Panc1 (cell line): ENCODE measurements around the gene CD55.

Experiments
- SIN3A ChIP-seq: IDR thresholded peaks from 2 replicates; pipeline ENCODE4 v1.6.1; 2012; ENCODE audit warnings: low read depth, mild to moderate bottlenecking, low read length, moderate library complexity, borderline replicate concordance; ENCODE audit not compliant: insufficient read depth
- TF ChIP-seq, protein P1 (sequence below): fragments of 450-650 bp; IDR thresholded peaks from 2 replicates; pipeline ENCODE4 v1.5.1; 2017; ENCODE audit warnings: mild to moderate bottlenecking

- TF ChIP-seq, protein P1, sequence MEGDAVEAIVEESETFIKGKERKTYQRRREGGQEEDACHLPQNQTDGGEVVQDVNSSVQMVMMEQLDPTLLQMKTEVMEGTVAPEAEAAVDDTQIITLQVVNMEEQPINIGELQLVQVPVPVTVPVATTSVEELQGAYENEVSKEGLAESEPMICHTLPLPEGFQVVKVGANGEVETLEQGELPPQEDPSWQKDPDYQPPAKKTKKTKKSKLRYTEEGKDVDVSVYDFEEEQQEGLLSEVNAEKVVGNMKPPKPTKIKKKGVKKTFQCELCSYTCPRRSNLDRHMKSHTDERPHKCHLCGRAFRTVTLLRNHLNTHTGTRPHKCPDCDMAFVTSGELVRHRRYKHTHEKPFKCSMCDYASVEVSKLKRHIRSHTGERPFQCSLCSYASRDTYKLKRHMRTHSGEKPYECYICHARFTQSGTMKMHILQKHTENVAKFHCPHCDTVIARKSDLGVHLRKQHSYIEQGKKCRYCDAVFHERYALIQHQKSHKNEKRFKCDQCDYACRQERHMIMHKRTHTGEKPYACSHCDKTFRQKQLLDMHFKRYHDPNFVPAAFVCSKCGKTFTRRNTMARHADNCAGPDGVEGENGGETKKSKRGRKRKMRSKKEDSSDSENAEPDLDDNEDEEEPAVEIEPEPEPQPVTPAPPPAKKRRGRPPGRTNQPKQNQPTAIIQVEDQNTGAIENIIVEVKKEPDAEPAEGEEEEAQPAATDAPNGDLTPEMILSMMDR, result no peak
- no peak for TF ChIP-seq SIN3A
Measured at GRCh38 chr1:207349979-207350378, 28.5 kb downstream of the CD55 start.
